Measurements from ENCODE around the gene COPE.

COPE gene

DNA sequence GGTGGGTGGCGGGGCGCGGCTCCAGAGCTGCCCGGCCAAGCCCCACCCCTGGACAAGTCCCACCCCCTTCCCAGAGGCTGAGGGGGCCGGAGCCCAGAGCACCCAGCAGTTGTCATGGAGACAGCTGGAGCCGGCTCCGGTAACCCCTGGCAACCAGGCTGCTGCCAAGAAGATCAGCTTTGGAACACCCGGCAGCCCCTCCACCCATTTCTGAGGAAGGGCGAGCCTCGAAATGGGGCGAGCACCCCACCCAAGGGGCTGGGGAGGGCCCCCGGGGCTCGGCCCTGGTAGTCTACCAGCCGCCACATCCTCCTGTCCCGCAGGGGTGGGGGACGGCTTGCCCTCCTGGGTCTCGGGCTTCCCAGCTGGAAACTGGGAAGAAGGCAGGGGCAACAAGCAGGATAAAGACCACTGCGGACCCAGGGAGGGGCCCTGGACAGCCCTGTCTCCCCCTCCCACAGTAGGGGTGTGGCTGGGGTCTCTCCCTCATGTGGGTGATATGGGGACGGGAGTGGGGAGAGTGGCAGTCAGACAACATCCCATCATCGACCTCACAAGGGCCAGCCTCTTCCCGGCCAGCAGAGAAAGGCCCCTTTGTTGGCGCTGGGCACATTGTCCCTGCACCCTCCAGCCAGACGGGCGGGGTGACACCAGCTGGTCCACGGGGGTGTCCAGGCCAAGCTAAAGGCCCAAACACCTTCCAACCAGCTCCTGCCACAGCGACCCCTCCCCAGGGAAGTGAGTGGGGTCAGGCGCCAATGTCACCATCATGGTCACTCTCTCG lies 24.7 kb downstream of the COPE start:
- no peak for DNase-seq

DNA sequence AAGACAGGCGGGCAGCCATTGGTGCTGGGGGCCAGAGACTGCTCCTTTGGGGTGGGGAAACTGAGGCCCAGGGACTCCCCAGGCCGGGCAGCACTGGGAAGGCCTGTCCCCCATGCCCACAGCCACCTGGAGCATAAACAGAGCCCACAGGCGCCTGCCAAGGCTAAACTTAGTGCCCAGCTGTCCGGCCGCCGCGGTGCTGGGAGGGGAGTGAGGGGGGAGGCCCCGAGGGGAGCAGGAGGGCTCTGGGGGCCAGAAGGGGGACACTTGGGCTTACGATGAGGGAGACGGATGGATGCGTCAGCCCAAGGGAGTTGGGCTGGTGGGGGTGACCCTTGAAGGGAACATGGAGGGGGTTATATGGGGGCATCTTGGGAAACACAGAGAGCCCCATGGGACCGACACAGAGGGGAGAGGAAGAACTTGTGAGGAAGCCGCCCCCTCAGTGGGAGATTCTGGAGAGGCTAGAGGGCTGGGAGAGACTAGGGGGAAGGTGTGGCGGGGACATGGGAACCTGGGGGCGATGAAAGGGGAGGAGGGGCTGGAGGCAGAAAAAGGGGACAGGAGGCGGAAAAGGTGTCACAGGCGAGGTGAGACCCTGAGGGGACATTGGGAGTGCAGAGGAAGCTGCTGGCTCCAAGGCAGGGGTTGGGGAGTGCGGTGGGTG lies 25.5 kb downstream of the COPE start:
- no peak for DNase-seq

DNA sequence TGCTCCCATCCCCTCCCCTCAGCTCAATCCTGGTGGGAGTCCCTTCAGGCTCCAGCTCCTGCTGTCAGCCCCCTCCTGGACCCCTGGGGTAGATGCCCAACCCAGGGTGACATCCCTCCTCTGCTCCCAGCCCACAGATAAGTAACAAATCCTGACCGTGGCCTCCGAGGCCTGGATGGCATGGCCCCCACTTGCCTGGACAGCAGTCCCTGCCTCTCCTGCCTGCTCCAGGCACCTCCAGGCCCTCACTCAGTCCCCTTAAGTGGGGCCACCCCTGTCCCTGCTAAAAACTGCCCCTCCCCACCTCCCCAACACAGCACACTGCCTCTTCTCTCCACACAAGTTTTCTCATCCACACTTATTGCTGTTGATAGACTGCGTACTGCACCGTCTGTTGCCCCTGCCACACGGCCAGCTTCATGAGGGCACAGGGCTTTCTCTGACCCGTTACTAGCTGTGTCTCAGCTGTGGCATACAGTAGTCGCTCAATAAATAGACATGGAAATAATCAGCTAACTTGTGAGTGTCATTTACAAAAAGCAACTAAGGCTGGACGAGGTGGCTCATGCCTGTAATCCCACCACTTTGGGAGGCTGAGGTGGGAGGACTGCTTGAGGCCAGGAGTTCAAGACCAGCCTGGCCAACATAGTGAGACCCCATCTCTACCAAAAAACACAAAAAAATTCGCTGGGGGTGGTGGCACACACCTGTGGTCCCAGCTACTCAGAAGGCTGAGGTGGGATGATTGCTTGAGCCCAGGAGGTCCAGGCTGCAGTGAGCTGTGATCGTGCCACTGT lies 29.0 kb downstream of the COPE start:
- no peak for DNase-seq

GRCh38 chr19:18886972-18887371 lies 32.2 kb downstream of the COPE start:
- no peak for DNase-seq

GRCh38 chr19:18883526-18884304 lies 35.5 kb downstream of the COPE start:
- DNase-seq: no peak

DNA sequence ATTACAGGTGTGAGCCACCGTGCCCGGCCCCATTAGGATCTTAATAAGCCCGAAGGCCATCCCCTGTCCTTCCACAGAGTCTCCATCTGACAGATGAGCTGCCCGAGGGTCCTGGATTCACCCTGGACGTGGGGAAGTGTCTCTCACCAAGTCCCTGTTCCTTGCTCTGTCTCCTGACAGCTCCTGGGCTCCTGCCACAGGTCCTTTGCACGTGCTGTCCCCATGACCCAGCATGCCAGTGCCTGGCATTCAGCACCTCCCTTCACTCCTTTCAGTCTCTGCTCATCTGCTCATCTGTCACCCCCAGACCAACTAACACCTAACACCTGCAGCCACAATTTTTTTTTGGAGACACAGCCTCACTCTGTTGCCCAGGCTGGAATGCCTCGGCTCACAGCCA lies 37.7 kb downstream of the COPE start:
- no peak for DNase-seq

DNA sequence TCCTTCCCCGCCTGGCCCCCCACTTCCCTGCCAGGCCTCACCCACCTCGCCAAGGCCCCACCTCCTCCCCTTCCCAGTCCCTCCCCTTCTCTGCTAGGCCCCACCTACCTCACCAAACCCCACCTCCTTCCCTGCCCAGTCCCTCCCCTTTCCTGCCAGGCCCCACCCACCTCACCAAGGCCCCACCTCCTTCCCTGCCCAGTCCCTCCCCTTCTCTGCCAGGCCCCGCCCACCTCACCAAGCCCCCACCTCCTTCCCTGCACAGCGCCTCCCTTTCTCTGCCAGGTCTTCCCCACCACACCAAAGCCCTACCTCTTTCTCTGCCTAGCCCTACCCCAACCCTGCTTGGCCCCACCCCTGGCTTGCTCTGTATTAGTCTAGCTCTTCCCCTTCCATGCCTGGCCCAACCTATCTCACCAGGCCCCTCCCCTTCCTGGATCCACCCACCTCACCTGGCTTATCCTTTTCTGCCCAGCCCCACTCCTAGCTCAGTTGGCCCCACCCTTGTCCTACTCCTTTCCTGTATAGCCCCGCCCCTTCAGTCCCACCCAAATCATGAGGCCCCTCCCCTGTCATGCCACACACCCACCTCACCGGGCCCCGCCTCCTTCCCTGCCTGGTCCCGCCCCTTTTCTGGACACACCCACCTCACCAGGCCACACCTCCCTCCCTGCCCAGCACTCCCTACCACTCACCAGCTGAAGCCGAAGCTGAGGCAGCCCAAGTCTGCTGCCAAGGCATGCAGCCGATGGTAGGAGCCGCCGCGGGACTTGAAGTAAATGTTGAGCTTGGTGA lies 39.4 kb downstream of the COPE start:
- no peak for DNase-seq

GRCh38 chr19:18878858-18879578 lies 40.2 kb downstream of the COPE start:
- DNase-seq: no peak

GRCh38 chr19:18878058-18878797 lies 41.0 kb downstream of the COPE start:
- DNase-seq: no peak

DNA sequence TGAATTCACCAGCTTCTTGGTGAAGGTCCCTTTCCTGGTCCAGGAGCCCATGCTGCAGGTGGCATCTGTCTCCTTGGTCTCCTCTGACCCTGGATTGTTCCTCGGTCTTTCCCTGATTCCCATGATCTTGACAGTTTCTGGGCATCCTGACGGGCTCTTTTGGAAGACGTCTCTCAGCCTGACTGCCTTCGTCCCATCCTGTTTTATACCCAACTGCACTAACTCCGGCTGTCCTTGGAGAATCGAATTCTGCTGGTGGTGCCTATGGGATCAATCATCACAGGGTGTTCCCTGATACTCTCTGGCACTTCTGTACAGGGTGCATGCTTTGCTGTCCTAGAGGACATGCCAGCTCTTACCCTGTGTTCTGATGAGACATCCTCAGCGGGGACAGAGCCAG lies 42.3 kb downstream of the COPE start:
- no peak for DNase-seq

GRCh38 chr19:18875726-18876125 lies 43.5 kb downstream of the COPE start:
- DNase-seq: no peak

DNA sequence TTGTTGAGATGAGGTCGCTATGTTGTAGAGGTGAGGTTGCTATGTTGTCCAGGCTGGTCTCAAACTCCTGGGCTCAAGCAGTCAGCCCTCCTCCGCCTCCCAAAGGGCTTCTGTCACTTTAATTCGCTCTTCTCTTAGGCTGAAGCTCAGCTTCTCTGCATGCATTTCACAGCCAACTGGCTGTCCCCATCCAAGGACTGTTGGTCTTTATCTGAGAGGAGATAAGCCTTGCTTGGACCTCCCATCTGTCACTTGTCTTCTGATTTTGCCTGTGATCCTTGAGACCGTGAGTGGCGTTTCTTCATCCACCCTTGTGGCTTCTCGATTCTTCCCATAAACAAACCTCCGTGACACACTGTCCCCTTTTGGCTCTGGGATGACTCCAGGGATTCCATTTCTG lies 47.6 kb downstream of the COPE start:
- DNase-seq: no peak

GRCh38 chr19:18870531-18871172 lies 48.5 kb downstream of the COPE start:
- DNase-seq: no peak

- no peak for DNase-seq
Measured at GRCh38 chr19:18869781-18870530, 49.2 kb downstream of the COPE start.

- no peak for DNase-seq
Measured at GRCh38 chr19:18869023-18869618, 50.1 kb downstream of the COPE start.

DNA sequence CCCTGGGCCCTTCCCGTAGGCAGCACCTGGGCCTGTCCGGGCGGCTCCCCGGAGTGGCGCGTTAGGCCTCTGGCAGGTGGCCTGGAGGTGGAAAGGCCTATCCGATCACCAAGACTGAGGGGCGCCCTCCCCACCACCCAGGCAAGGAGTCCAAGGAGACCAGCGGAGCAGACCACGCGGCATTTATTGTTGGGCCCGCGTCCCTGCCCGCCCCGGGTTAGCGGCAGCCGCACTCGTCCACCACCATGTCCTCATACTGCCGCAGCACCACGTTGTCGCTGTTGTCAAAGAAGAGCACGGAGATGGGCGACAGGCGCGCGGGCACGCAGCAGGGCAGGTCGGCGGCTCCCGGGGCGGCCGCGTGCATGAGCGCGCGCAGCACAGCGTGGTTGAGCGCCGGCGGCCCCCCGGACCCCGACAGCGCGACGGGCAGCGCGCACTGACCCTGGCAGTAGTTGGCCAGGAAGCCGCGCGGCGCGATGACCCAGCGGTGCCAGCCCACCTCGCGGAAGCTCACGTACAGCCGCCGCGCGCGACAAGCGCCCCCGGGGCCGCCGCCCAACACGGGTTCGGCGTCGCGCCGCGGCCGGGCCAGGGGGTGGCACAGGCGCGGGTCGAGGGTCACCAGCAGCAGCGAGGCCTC lies 50.7 kb downstream of the COPE start:
- DNase-seq: no peak

GRCh38 chr19:18867751-18868150 lies 51.4 kb downstream of the COPE start:
- no peak for DNase-seq

- DNase-seq: no peak
Measured at GRCh38 chr19:18867199-18867598, 52.0 kb downstream of the COPE start.

GRCh38 chr19:18866800-18867123 lies 52.4 kb downstream of the COPE start:
- no peak for DNase-seq

Measured in T-helper 9 cell (primary cell).